ENCODE results near the gene TKT. TPM values are rescaled to one million over a fixed set of nuclear protein-coding genes. Genes with fewer than 3 reads are reported as not detected.
A peak's percentile ranks its signal among the peaks of the same experiment; 100 is the strongest.

The TKT gene
- total and polyA plus RNA-seq, 2 experiments from 2014 or later, result 584 to 1,411 TPM

DNA sequence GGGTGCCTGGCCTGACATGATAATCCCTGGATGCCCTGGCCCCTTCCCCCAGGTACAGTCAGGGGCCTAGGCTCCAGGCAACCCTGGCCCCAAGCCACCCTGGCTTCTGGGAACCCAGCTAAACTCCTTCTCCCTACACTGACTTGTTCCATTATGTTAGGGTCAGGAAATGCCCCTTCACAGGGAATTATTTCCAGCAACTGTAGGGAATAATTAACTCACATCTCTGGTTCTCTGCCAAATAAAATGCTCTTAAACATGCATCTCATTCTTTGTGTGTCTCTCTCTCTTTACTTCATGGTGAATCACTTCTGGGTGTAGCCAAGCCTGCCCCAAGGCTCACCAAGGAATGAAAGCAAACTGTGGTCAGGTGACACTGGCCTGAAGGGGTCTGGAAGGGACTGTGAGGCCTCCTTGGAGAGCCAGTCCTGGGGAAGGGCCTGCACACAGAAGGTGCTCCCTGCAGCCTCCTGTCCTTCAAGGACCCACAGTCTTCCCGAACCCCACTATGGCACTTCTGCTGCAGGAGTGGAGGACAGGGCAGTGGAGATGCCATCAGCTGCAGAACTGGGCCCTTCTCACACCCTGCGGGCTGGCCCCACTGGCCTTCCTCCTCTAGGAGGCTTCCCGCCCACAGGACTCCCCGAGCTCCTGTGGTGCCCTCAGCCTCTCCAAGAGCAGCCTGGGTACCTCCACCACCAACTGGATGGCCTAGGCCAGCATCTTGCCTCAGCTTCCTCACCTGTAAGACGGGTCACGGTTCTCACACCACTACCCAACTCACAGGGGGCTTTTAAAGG is 17.6 kb downstream of the TKT start:
- Histone ChIP-seq H3K4me1 (ENCODE audit: insufficient read depth) (peaks cover 8% of the 10 kb centered on the region; the same call in 1 of the 2 replicates), H2AFZ (no peak overlapping the region), H4K20me1 (replicated peaks; ENCODE audit: insufficient read depth) (peaks cover 73% of the 10 kb centered on the region), H3K9me2 (ENCODE audit: insufficient read depth) (no peaks in the 10 kb centered on the region), H3K79me2 (replicated peaks; ENCODE audit: insufficient read depth) (peaks cover 65% of the 10 kb centered on the region), H3K4me2 (no peak overlapping the region), H3F3A (replicated peaks; ENCODE audit: low read depth) (peaks cover 59% of the 10 kb centered on the region), H3K4me3 (no peak overlapping the region), H3K27me3 (ENCODE audit: insufficient read depth) (no peaks in the 10 kb centered on the region), H3K27ac (ENCODE audit: low read depth) (peak overlapping the region; percentile 39; the same call in 1 of the 2 replicates), H3K36me3 (ENCODE audit: insufficient read depth) (peaks cover 59% of the 10 kb centered on the region)
- Mint-ChIP-seq H3K4me3 (no peak overlapping the region), H3K9me3 (no peaks in the 10 kb centered on the region), H3K27ac (0 out of 2 replicates have a peak overlapping the region, but pooled peaks have one; percentile 68), H3K36me3 (ENCODE audit: low read depth) (peaks cover 100% of the 10 kb centered on the region), H3K4me1 (peaks cover 46% of the 10 kb centered on the region), H3K27me3 (ENCODE audit: insufficient read depth, low read depth, poor library complexity) (peaks cover 18% of the 10 kb centered on the region)
- ATAC-seq (no peak), DNase-seq (ENCODE audit: low spot score) (no peak)
- no peak for TF ChIP-seq EZH2phosphoT487 (IDR thresholded peaks at IDR 0.05; ENCODE audit: unreplicated experiment)
- no peak for TF ChIP-seq STAT1 (IDR thresholded peaks at IDR 0.05; ENCODE audit: unreplicated experiment)
- TF ChIP-seq, protein P1, sequence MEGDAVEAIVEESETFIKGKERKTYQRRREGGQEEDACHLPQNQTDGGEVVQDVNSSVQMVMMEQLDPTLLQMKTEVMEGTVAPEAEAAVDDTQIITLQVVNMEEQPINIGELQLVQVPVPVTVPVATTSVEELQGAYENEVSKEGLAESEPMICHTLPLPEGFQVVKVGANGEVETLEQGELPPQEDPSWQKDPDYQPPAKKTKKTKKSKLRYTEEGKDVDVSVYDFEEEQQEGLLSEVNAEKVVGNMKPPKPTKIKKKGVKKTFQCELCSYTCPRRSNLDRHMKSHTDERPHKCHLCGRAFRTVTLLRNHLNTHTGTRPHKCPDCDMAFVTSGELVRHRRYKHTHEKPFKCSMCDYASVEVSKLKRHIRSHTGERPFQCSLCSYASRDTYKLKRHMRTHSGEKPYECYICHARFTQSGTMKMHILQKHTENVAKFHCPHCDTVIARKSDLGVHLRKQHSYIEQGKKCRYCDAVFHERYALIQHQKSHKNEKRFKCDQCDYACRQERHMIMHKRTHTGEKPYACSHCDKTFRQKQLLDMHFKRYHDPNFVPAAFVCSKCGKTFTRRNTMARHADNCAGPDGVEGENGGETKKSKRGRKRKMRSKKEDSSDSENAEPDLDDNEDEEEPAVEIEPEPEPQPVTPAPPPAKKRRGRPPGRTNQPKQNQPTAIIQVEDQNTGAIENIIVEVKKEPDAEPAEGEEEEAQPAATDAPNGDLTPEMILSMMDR (conservative IDR thresholded peaks at IDR 0.05; ENCODE audit: low read depth in 2 of 2), result no peak
- no peak for TF ChIP-seq NANOG (IDR thresholded peaks at IDR 0.05; ENCODE audit: borderline replicate concordance)
- no peak for TF ChIP-seq EZH2 (IDR thresholded peaks at IDR 0.05; ENCODE audit: low read depth, unreplicated experiment)
- TF ChIP-seq, protein P2, sequence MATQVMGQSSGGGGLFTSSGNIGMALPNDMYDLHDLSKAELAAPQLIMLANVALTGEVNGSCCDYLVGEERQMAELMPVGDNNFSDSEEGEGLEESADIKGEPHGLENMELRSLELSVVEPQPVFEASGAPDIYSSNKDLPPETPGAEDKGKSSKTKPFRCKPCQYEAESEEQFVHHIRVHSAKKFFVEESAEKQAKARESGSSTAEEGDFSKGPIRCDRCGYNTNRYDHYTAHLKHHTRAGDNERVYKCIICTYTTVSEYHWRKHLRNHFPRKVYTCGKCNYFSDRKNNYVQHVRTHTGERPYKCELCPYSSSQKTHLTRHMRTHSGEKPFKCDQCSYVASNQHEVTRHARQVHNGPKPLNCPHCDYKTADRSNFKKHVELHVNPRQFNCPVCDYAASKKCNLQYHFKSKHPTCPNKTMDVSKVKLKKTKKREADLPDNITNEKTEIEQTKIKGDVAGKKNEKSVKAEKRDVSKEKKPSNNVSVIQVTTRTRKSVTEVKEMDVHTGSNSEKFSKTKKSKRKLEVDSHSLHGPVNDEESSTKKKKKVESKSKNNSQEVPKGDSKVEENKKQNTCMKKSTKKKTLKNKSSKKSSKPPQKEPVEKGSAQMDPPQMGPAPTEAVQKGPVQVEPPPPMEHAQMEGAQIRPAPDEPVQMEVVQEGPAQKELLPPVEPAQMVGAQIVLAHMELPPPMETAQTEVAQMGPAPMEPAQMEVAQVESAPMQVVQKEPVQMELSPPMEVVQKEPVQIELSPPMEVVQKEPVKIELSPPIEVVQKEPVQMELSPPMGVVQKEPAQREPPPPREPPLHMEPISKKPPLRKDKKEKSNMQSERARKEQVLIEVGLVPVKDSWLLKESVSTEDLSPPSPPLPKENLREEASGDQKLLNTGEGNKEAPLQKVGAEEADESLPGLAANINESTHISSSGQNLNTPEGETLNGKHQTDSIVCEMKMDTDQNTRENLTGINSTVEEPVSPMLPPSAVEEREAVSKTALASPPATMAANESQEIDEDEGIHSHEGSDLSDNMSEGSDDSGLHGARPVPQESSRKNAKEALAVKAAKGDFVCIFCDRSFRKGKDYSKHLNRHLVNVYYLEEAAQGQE (IDR thresholded peaks at IDR 0.05; ENCODE audit: unreplicated experiment), result no peak
- no peak for TF ChIP-seq CREB1 (CRISPR knock-in tag; IDR thresholded peaks at IDR 0.05; ENCODE audit: low read depth)
- TF ChIP-seq JUNB (IDR thresholded peaks at IDR 0.05; ENCODE audit: unreplicated experiment), result no peak
- TF ChIP-seq, protein P3, sequence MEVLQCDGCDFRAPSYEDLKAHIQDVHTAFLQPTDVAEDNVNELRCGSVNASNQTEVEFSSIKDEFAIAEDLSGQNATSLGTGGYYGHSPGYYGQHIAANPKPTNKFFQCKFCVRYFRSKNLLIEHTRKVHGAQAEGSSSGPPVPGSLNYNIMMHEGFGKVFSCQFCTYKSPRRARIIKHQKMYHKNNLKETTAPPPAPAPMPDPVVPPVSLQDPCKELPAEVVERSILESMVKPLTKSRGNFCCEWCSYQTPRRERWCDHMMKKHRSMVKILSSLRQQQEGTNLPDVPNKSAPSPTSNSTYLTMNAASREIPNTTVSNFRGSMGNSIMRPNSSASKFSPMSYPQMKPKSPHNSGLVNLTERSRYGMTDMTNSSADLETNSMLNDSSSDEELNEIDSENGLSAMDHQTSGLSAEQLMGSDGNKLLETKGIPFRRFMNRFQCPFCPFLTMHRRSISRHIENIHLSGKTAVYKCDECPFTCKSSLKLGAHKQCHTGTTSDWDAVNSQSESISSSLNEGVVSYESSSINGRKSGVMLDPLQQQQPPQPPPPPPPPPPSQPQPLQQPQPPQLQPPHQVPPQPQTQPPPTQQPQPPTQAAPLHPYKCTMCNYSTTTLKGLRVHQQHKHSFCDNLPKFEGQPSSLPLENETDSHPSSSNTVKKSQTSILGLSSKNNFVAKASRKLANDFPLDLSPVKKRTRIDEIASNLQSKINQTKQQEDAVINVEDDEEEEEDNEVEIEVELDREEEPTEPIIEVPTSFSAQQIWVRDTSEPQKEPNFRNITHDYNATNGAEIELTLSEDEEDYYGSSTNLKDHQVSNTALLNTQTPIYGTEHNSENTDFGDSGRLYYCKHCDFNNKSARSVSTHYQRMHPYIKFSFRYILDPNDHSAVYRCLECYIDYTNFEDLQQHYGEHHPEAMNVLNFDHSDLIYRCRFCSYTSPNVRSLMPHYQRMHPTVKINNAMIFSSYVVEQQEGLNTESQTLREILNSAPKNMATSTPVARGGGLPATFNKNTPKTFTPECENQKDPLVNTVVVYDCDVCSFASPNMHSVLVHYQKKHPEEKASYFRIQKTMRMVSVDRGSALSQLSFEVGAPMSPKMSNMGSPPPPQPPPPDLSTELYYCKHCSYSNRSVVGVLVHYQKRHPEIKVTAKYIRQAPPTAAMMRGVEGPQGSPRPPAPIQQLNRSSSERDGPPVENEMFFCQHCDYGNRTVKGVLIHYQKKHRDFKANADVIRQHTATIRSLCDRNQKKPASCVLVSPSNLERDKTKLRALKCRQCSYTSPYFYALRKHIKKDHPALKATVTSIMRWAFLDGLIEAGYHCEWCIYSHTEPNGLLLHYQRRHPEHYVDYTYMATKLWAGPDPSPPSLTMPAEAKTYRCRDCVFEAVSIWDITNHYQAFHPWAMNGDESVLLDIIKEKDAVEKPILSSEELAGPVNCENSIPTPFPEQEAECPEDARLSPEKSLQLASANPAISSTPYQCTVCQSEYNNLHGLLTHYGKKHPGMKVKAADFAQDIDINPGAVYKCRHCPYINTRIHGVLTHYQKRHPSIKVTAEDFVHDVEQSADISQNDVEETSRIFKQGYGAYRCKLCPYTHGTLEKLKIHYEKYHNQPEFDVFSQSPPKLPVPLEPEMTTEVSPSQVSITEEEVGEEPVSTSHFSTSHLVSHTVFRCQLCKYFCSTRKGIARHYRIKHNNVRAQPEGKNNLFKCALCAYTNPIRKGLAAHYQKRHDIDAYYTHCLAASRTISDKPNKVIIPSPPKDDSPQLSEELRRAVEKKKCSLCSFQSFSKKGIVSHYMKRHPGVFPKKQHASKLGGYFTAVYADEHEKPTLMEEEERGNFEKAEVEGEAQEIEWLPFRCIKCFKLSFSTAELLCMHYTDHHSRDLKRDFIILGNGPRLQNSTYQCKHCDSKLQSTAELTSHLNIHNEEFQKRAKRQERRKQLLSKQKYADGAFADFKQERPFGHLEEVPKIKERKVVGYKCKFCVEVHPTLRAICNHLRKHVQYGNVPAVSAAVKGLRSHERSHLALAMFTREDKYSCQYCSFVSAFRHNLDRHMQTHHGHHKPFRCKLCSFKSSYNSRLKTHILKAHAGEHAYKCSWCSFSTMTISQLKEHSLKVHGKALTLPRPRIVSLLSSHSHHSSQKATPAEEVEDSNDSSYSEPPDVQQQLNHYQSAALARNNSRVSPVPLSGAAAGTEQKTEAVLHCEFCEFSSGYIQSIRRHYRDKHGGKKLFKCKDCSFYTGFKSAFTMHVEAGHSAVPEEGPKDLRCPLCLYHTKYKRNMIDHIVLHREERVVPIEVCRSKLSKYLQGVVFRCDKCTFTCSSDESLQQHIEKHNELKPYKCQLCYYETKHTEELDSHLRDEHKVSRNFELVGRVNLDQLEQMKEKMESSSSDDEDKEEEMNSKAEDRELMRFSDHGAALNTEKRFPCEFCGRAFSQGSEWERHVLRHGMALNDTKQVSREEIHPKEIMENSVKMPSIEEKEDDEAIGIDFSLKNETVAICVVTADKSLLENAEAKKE (CRISPR knock-in tag; IDR thresholded peaks at IDR 0.05), result no peak
- TF ChIP-seq ETS1 (IDR thresholded peaks at IDR 0.05), result no peak
- TF ChIP-seq ZNF114 (CRISPR knock-in tag; IDR thresholded peaks at IDR 0.05), result no peak
